Lung (tissue), 12 donors: ENCODE measurements around the gene ATP10A. TPM values are rescaled to one million over a fixed set of nuclear protein-coding genes. Genes with fewer than 3 reads are reported as not detected.

Source experiments
- ATAC-seq: fragments of 200-7000 bp; cut with Tn5 transposase; one replicate; pipeline ENCODE4 v1.9.1; 2020; ENCODE audit warnings: moderate number of reproducible peaks; ENCODE audit not compliant: insufficient read depth, low FRiP score
- DNase-seq, 3 donors: peaks; one replicate each; pipeline ENCODE4 v3.0.0-alpha.2; 2013 to 2017
- H3K27ac ChIP-seq, 2 donors: one replicate each; pipeline ENCODE4 v1.5.1; 2013; ENCODE audit warnings: mild to moderate bottlenecking in 2 of 2, moderate library complexity in 2 of 2, control low read depth in 1 of 2, inconsistent platforms in 1 of 2, low read depth in 1 of 2, low read length in 1 of 2
- H3K27me3 ChIP-seq, 3 donors: one replicate each; pipeline ENCODE4 v1.5.1; 2013; ENCODE audit warnings: low read length in 2 of 3; ENCODE audit not compliant: control insufficient read depth in 3 of 3, insufficient read depth in 3 of 3
- H3K36me3 ChIP-seq, 4 donors: one replicate each; pipeline ENCODE4 v1.5.1; 2013; ENCODE audit warnings: low read length in 4 of 4, mild to moderate bottlenecking in 1 of 4, moderate library complexity in 1 of 4; ENCODE audit not compliant: control insufficient read depth in 4 of 4, insufficient read depth in 4 of 4
- H3K4me1 ChIP-seq, 5 donors: one replicate each; pipeline ENCODE4 v1.5.1; 2013; ENCODE audit warnings: low read length in 5 of 5, mild to moderate bottlenecking in 2 of 5, moderate library complexity in 1 of 5; ENCODE audit not compliant: control insufficient read depth in 5 of 5, insufficient read depth in 5 of 5
- H3K4me3 ChIP-seq: one replicate; pipeline ENCODE4 v1.5.1; 2013; ENCODE audit warnings: mild to moderate bottlenecking, control low read depth, moderate library complexity
- H3K9ac ChIP-seq, 2 donors: one replicate each; pipeline ENCODE4 v1.5.1; 2013; ENCODE audit warnings: low read length in 2 of 2, control low read depth in 1 of 2; ENCODE audit not compliant: insufficient read depth in 1 of 2
- H3K9me3 ChIP-seq, 4 donors: one replicate each; pipeline ENCODE4 v1.5.1; 2013; ENCODE audit warnings: low read length in 3 of 4, mild to moderate bottlenecking in 1 of 4, moderate library complexity in 1 of 4; ENCODE audit not compliant: control insufficient read depth in 4 of 4, insufficient read depth in 3 of 4
- CTCF ChIP-seq: IDR thresholded peaks from 2 replicates; pipeline ENCODE4 v1.5.1; 2012; ENCODE audit warnings: mild to moderate bottlenecking; ENCODE audit errors: control extremely low read depth, extremely low read depth
- WGBS, 2 donors: extraction: QIAGEN DNeasy Blood & Tissue Kit; methylation state at CpG; one replicate each; pipeline ENCODE4 v1.1.7; 2013; 5-methylcytosine and 5-hydroxymethylcytosine counted together
- polyA plus RNA-seq, 2 donors: library from polyadenylated mRNA; stranded (reverse); fragments of 200-250 nt; gene quantifications; one replicate each; pipeline ENCODE4 v1.2.1, GENCODE V29; 2013
- total RNA-seq, 2 donors: library from RNA; depleted of rRNA in 1 of 2; stranded (reverse); fragments of >200 nt in 1 of 2; gene quantifications; one replicate each; pipeline ENCODE4 v1.2.1, GENCODE V29; 2014 to 2021
- donor health status: control.
- donor health status: control.
- donor health status: Bipolar disorder and iron deficiency.
- donor health status: healthy.
- donor health status: DM: yes; HTN: yes; CAD: no.

Gene ATP10A
- total and polyA plus RNA-seq, 4 donors: 4.5 to 33.7 (median 6.2) TPM

- Histone ChIP-seq H3K4me1 (peaks cover 0 to 16% (median 5%) of the 10 kb centered on the region in 5 donors), H3K27ac (peak overlapping the region in 1 of 2 donors; percentile 4), H3K4me3 (no peak overlapping the region), H3K27me3 (no peaks in the 10 kb centered on the region), H3K9ac (no peak overlapping the region), H3K36me3 (no peaks in the 10 kb centered on the region), H3K9me3 (no peaks in the 10 kb centered on the region)
- 92 to 96% methylated on average over 14 of the region's 14 CpGs for WGBS, 2 donors
- ATAC-seq: no peak
- DNase-seq: no peak
- no peak for TF ChIP-seq CTCF
These were observed 77.1 kb downstream of the ATP10A start for GRCh38 chr15:25786040-25786439.

GRCh38 chr15:25785641-25786025 is 77.5 kb downstream of the ATP10A start:
- no peak overlapping the region for H3K4me3 ChIP-seq
- H3K27ac ChIP-seq: peak overlapping the region in 1 of 2 donors; percentile 4
- TF ChIP-seq CTCF: no peak
- no peaks in the 10 kb centered on the region for H3K27me3 ChIP-seq
- H3K9ac ChIP-seq: no peak overlapping the region
- DNase-seq: no peak
- no peak for ATAC-seq
- H3K36me3 ChIP-seq: no peaks in the 10 kb centered on the region
- H3K4me1 ChIP-seq: peaks cover 0 to 16% (median 5%) of the 10 kb centered on the region in 5 donors
- WGBS, 2 donors: 45 to 57% methylated on average over 9 of the region's 9 CpGs
- no peaks in the 10 kb centered on the region for H3K9me3 ChIP-seq

GRCh38 chr15:25784876-25785640 is 78.1 kb downstream of the ATP10A start:
- H3K9ac ChIP-seq: no peak overlapping the region
- peaks cover 0 to 16% (median 5%) of the 10 kb centered on the region in 5 donors for H3K4me1 ChIP-seq
- no peaks in the 10 kb centered on the region for H3K27me3 ChIP-seq
- TF ChIP-seq CTCF: no peak
- H3K36me3 ChIP-seq: peaks cover 0 to 4% (median 0%) of the 10 kb centered on the region in 4 donors
- no peak overlapping the region for H3K4me3 ChIP-seq
- H3K9me3 ChIP-seq: no peaks in the 10 kb centered on the region
- DNase-seq (peak; percentile 9 to 50 (median 34)), ATAC-seq (peak; percentile 5)
- 77 to 85% methylated on average over 17 of the region's 17 CpGs for WGBS, 2 donors
- peak overlapping the region in 1 of 2 donors; percentile 4 for H3K27ac ChIP-seq
